HEK293 (cell line): ENCODE results near the gene CAV2.
"Not testable (repeated sequence)": the region's sequence is repeated elsewhere in the genome, so short reads cannot be mapped to it uniquely, and the experiment has no call there.

Experiments used
- CTCF ChIA-PET: fragments of 350-600 bp; formaldehyde crosslinking; extraction: SDS; loops from one replicate; lab custom pipeline; 2021; ENCODE audit warnings: antibody characterized with exemption; lab: Yijun Ruan, JAX
- POLR2A ChIA-PET: fragments of 300-600 bp; formaldehyde crosslinking; extraction: SDS; loops from one replicate; lab custom pipeline; 2020; ENCODE audit warnings: antibody characterized with exemption, inconsistent platforms; lab: Yijun Ruan, JAX
- H3K27ac ChIP-seq: fragments of 200-500 bp; sonication (Bioruptor generic); 2 replicates; pipeline ENCODE4 v1.5.1; 2014; ENCODE audit warnings: low read depth, low read length, control low read depth, inconsistent platforms; ENCODE audit errors: extremely low read depth
- H3K36me3 ChIP-seq, 2 experiments: fragments of 200-500 bp in 1 of 2; sonication (Bioruptor generic) in 1 of 2; 1 replicate in 1 of 2; 2 replicates in 1 of 2; pipeline ENCODE4 v1.5.1; 2014 to 2017; ENCODE audit warnings: inconsistent platforms in 2 of 2, low read length in 2 of 2; ENCODE audit not compliant: control insufficient read depth in 2 of 2, insufficient read depth in 1 of 2
- H3K4me1 ChIP-seq: fragments of 200-500 bp; sonication (Bioruptor generic); 2 replicates; pipeline ENCODE4 v1.5.1; 2014; ENCODE audit warnings: mild to moderate bottlenecking, low read length, inconsistent platforms; ENCODE audit not compliant: control insufficient read depth, insufficient read depth
- H3K4me3 ChIP-seq: 2 replicates; pipeline ENCODE4 v1.5.1; 2011; ENCODE audit warnings: low read depth, mild to moderate bottlenecking, control low read depth, low read length, moderate library complexity
- H3K9me3 ChIP-seq: fragments of 200-500 bp; sonication (Bioruptor generic); 2 replicates; pipeline ENCODE4 v1.5.1; 2014; ENCODE audit warnings: low read depth, low read length, inconsistent platforms; ENCODE audit not compliant: control insufficient read depth, insufficient read depth
- AEBP2 ChIP-seq: fragments of 450-650 bp; formaldehyde crosslinking; IDR thresholded peaks from 2 replicates; pipeline ENCODE4 v1.5.1; 2016; ENCODE audit warnings: missing biosample characterization, missing genetic modification characterization, borderline replicate concordance
- GFI1B ChIP-seq: fragments of 450-650 bp; formaldehyde crosslinking; IDR thresholded peaks from 2 replicates; pipeline ENCODE4 v1.5.1; 2016; ENCODE audit warnings: missing biosample characterization, missing genetic modification characterization
- PRDM1 ChIP-seq: fragments of 450-650 bp; formaldehyde crosslinking; IDR thresholded peaks from 2 replicates; pipeline ENCODE4; 2016; ENCODE audit warnings: missing biosample characterization, missing genetic modification characterization
- ZBTB20 ChIP-seq: fragments of 450-650 bp; formaldehyde crosslinking; IDR thresholded peaks from 2 replicates; pipeline ENCODE4 v1.5.1; 2016; ENCODE audit warnings: missing biosample characterization, missing genetic modification characterization
- ZNF132 ChIP-seq: fragments of 450-650 bp; formaldehyde crosslinking; IDR thresholded peaks from 2 replicates; pipeline ENCODE4 v1.5.1; 2017; ENCODE audit warnings: missing biosample characterization, missing genetic modification characterization, borderline replicate concordance
- ZNF146 ChIP-seq: fragments of 450-650 bp; formaldehyde crosslinking; IDR thresholded peaks from 2 replicates; pipeline ENCODE4 v1.5.1; 2016; ENCODE audit warnings: missing biosample characterization, missing genetic modification characterization
- ZNF174 ChIP-seq: fragments of 450-650 bp; formaldehyde crosslinking; IDR thresholded peaks from 2 replicates; pipeline ENCODE4 v1.5.0; 2017; ENCODE audit warnings: missing biosample characterization, mild to moderate bottlenecking, missing genetic modification characterization
- ZNF214 ChIP-seq: fragments of 450-650 bp; formaldehyde crosslinking; IDR thresholded peaks from 2 replicates; pipeline ENCODE4 v1.5.1; 2017; ENCODE audit warnings: missing biosample characterization, mild to moderate bottlenecking, missing genetic modification characterization, borderline replicate concordance
- ZNF354C ChIP-seq: fragments of 450-650 bp; formaldehyde crosslinking; IDR thresholded peaks from 2 replicates; pipeline ENCODE4 v1.5.1; 2016; ENCODE audit warnings: missing biosample characterization, missing genetic modification characterization, low read depth, borderline replicate concordance
- ZNF416 ChIP-seq: fragments of 450-650 bp; formaldehyde crosslinking; IDR thresholded peaks from 2 replicates; pipeline ENCODE4 v1.5.1; 2016; ENCODE audit warnings: missing biosample characterization, missing genetic modification characterization
- ZNF530 ChIP-seq: fragments of 450-650 bp; formaldehyde crosslinking; IDR thresholded peaks from 2 replicates; pipeline ENCODE4 v1.5.1; 2016; ENCODE audit warnings: low read depth, missing biosample characterization, missing genetic modification characterization
- ZNF621 ChIP-seq: fragments of 450-650 bp; formaldehyde crosslinking; IDR thresholded peaks from 2 replicates; pipeline ENCODE4 v1.5.1; 2017; ENCODE audit warnings: missing biosample characterization, missing genetic modification characterization
- ZNF664 ChIP-seq: fragments of 450-650 bp; formaldehyde crosslinking; IDR thresholded peaks from 2 replicates; pipeline ENCODE4 v1.5.1; 2016; ENCODE audit warnings: missing biosample characterization, missing genetic modification characterization
- ZNF677 ChIP-seq: fragments of 450-650 bp; IDR thresholded peaks from 2 replicates; pipeline ENCODE4 v1.5.0; 2018; ENCODE audit warnings: missing biosample characterization, mild to moderate bottlenecking, missing genetic modification characterization, moderate library complexity
- ZNF777 ChIP-seq: fragments of 450-650 bp; formaldehyde crosslinking; IDR thresholded peaks from 2 replicates; pipeline ENCODE4 v1.5.1; 2017; ENCODE audit warnings: missing biosample characterization, missing genetic modification characterization, borderline replicate concordance
- ZSCAN16 ChIP-seq: fragments of 450-650 bp; formaldehyde crosslinking; IDR thresholded peaks from 2 replicates; pipeline ENCODE4 v1.5.1; 2016; ENCODE audit warnings: missing biosample characterization, missing genetic modification characterization
- TF ChIP-seq, protein P1 (sequence below): fragments of 450-650 bp; formaldehyde crosslinking; IDR thresholded peaks from 2 replicates; pipeline ENCODE4 v1.5.1; 2016; ENCODE audit warnings: missing biosample characterization, missing genetic modification characterization
- TF ChIP-seq, protein P2 (sequence below): fragments of 450-650 bp; formaldehyde crosslinking; IDR thresholded peaks from 2 replicates; pipeline ENCODE4 v1.5.1; 2016; ENCODE audit warnings: missing biosample characterization, missing genetic modification characterization

CAV2 gene

DNA sequence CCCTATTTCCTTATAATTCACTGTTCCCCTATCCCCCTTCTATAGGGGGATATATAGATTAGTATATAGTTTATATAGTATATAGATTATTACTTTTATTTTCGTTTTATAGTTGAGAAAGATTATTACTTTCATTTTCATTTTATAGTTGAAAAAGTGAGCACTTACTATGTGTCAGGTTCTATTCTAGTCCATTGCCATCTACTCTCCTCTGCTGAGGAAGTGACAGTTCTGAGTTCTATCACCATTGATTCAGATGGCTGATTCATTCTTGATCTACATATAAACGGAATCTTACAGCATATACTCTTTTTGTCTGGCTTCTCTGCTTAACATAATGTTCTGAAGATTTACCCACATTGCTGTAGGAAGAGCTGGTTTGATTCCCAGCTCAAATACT lies 20.7 kb upstream of the CAV2 start:
- Histone ChIP-seq H3K4me1 (no peaks in the 10 kb centered on the region), H3K36me3 (no peaks in the 10 kb centered on the region), H3K4me3 (no peak overlapping the region), H3K27ac (no peak overlapping the region), H3K9me3 (no peaks in the 10 kb centered on the region)
- CTCF ChIA-PET, result no interaction called here
- POLR2A ChIA-PET, result no interaction called here
- TF ChIP-seq PRDM1 (tag by site-specific recombination), result 0 out of 2 replicates have a peak, but pooled peaks have one; percentile 14
- TF ChIP-seq ZNF677 (tag by site-specific recombination), result no peak
- TF ChIP-seq ZNF664, result 0 out of 2 replicates have a peak, but pooled peaks have one; percentile 28

- no peaks in the 10 kb centered on the region for H3K36me3 ChIP-seq
- CTCF ChIA-PET, result no interaction called here
- no peak overlapping the region for H3K4me3 ChIP-seq
- TF ChIP-seq ZNF621 (tag by site-specific recombination) (no peak), ZSCAN16 (tag by site-specific recombination) (no peak), ZNF416 (tag by site-specific recombination) (no peak), ZNF132 (tag by site-specific recombination) (no peak), ZBTB20 (tag by site-specific recombination) (no peak), AEBP2 (tag by site-specific recombination) (no peak), ZNF777 (tag by site-specific recombination) (no peak), ZNF530 (tag by site-specific recombination) (no peak), GFI1B (no peak)
- TF ChIP-seq, all 188 proteins: peak for 0
- Histone ChIP-seq H3K27ac (no peak overlapping the region), H3K4me1 (no peaks in the 10 kb centered on the region), H3K9me3 (no peaks in the 10 kb centered on the region)
- POLR2A ChIA-PET, result no interaction called here
These were observed 16.1 kb upstream of the CAV2 start for GRCh38 chr7:116483271-116483942.

- CTCF ChIA-PET, H3K9me3 ChIP-seq, H3K36me3 ChIP-seq, H3K27ac ChIP-seq, POLR2A ChIA-PET, H3K4me1 ChIP-seq, H3K4me3 ChIP-seq: not testable (repeated sequence)
- peak; percentile 59 for TF ChIP-seq ZNF146 (tag by site-specific recombination)
These were observed 15.1 kb upstream of the CAV2 start for GRCh38 chr7:116484389-116484788.

DNA sequence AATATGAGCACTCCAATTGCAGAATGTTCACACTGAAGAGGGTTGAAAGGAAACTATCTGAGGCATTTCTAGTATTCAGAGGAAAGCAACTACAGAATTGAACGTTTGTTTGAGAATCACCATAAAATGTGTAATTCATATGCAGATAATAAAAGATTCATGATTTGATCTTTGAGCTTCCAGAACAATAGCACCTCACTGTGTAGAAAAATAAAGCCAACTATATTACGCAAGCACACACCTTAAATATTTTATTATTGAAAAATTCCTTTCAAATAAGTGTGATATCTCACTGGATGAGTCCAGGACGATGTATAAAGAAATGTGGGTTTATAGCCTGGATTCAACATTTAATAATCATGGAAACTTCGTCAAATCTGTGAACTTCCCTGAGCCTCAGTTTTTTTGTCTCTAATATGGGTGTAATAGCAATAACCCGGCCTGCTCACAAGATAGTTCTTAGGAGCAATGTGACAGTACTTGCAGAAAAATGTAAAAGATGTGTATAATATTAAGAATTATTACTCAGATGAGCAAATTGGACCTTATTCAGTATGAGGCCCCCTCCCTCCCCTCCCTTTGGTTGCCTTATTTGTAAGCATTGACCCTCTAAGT lies 11.5 kb upstream of the CAV2 start:
- ChIA-PET CTCF (interaction anchor here (1.3 to 1.7 kb wide), 3 partner anchors 14 to 229 kb away, joined by 3 to 4 read pairs (median 4); no protein-coding TSS in a partner anchor), POLR2A (no interaction called here)
- Histone ChIP-seq H3K27ac (no peak overlapping the region), H3K36me3 (no peaks in the 10 kb centered on the region), H3K4me3 (no peak overlapping the region), H3K9me3 (no peaks in the 10 kb centered on the region), H3K4me1 (no peaks in the 10 kb centered on the region)
- TF ChIP-seq, protein P1, sequence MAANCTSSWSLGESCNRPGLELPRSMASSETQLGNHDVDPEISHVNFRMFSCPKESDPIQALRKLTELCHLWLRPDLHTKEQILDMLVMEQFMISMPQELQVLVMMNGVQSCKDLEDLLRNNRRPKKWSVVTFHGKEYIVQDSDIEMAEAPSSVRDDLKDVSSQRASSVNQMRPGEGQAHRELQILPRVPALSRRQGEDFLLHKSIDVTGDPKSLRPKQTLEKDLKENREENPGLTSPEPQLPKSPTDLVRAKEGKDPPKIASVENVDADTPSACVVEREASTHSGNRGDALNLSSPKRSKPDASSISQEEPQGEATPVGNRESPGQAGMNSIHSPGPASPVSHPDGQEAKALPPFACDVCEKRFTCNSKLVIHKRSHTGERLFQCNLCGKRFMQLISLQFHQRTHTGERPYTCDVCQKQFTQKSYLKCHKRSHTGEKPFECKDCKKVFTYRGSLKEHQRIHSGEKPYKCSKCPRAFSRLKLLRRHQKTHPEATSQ (tag by site-specific recombination), result no peak
- TF ChIP-seq, protein P2, sequence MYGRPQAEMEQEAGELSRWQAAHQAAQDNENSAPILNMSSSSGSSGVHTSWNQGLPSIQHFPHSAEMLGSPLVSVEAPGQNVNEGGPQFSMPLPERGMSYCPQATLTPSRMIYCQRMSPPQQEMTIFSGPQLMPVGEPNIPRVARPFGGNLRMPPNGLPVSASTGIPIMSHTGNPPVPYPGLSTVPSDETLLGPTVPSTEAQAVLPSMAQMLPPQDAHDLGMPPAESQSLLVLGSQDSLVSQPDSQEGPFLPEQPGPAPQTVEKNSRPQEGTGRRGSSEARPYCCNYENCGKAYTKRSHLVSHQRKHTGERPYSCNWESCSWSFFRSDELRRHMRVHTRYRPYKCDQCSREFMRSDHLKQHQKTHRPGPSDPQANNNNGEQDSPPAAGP (tag by site-specific recombination), result no peak
- TF ChIP-seq ZNF174 (tag by site-specific recombination) (no peak), ZNF354C (no peak), ZNF214 (tag by site-specific recombination) (no peak)
